ENCODE results near the gene ANKRD42.

Gene ANKRD42

DNA sequence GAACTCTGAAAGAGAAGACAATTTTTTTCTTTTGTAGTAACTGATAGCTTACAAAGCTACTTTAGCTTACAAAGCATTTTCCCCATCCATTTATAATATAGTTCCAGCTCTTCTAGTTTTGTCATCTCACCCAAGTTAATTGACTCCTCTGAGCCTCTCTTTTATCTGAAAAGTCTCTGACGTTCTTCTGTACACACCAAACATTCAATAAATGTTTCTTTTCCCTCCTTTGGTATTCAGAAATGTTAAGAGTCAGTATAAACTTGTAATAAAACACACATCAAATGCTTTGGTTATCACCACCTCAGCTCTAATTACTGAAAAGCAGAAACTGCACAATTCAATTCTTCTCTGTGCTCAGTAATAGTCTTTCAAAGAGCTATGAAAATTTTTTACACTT is 86.7 kb downstream of the ANKRD42 start:
- no peaks in the 10 kb centered on the region for H3K9me3 ChIP-seq (ENCODE audit: insufficient read depth, low read length, severe bottlenecking)
- TF ChIP-seq CTCF (IDR thresholded peaks at IDR 0.05; ENCODE audit: borderline replicate concordance, extremely low read depth, low read length, poor library complexity, severe bottlenecking) (no peak), EZH2 (IDR thresholded peaks at IDR 0.05; ENCODE audit: borderline replicate concordance, low read depth, low read length, severe bottlenecking) (no peak)
- H3K36me3 ChIP-seq (ENCODE audit: insufficient read depth, low read length): peaks cover 26% of the 10 kb centered on the region
- peaks cover 35% of the 10 kb centered on the region for H3K79me2 ChIP-seq (ENCODE audit: insufficient read depth, low read length)
- H3K4me1 ChIP-seq (ENCODE audit: insufficient read depth, low read length): peaks cover 29% of the 10 kb centered on the region
- no peak overlapping the region for H3K9ac ChIP-seq (ENCODE audit: low read depth, low read length)
- no peak overlapping the region for H3K27ac ChIP-seq (ENCODE audit: low read length)
- no peak overlapping the region for H3K4me2 ChIP-seq (ENCODE audit: insufficient read depth, low read length)
- H3K4me3 ChIP-seq (ENCODE audit: low read depth in 1 of 2, low read length in 2 of 2): no peak overlapping the region
- DNase-seq (no peak), ATAC-seq (ENCODE audit: insufficient read depth, low read depth) (no peak)
- H2AFZ ChIP-seq (ENCODE audit: low read depth, low read length): no peak overlapping the region
- no peaks in the 10 kb centered on the region for H4K20me1 ChIP-seq (ENCODE audit: insufficient read depth, low read length)
- no peaks in the 10 kb centered on the region for H3K27me3 ChIP-seq (ENCODE audit: insufficient read depth, low read length, poor library complexity)

DNA sequence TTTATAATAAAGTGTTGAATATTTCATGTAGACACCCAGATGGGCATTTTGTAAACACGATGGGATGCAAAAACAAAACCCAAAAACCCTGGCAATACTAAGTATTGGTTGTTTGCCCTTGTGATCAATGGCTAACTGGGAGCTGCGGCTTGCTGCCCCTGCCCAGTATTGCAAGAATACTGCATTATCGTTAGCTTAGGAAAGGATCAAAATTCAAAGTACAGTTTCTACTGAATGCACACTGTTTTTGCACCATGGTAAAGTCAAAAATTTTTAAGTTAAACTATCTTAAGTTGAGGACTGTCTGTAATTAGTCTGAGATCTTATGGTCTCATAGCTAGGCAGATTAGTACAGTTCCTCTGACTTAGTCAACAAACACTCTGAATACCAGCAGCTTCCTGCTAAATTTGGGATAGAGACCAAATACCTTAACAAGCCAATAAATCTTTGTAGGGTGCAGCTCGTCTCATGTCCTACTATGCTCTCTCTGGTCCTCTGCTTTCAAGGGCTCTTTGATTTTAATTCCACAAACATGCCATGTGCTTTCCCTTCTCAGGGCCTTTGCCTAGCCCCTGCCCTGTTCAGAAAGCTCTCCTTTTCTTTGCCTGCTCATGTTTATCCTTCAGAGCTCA is 88.7 kb downstream of the ANKRD42 start:
- TF ChIP-seq CTCF (IDR thresholded peaks at IDR 0.05; ENCODE audit: borderline replicate concordance, extremely low read depth, low read length, poor library complexity, severe bottlenecking): no peak
- no peak for TF ChIP-seq EZH2 (IDR thresholded peaks at IDR 0.05; ENCODE audit: borderline replicate concordance, low read depth, low read length, severe bottlenecking)
- Histone ChIP-seq H3K79me2 (ENCODE audit: insufficient read depth, low read length) (peaks cover 40% of the 10 kb centered on the region), H3K27me3 (ENCODE audit: insufficient read depth, low read length, poor library complexity) (no peaks in the 10 kb centered on the region), H3K4me2 (ENCODE audit: insufficient read depth, low read length) (no peak overlapping the region), H3K9ac (ENCODE audit: low read depth, low read length) (no peak overlapping the region), H3K36me3 (ENCODE audit: insufficient read depth, low read length) (peaks cover 12% of the 10 kb centered on the region), H2AFZ (ENCODE audit: low read depth, low read length) (no peak overlapping the region), H3K9me3 (ENCODE audit: insufficient read depth, low read length, severe bottlenecking) (no peaks in the 10 kb centered on the region), H3K27ac (ENCODE audit: low read length) (no peak overlapping the region), H3K4me3 (ENCODE audit: low read depth in 1 of 2, low read length in 2 of 2) (no peak overlapping the region), H4K20me1 (ENCODE audit: insufficient read depth, low read length) (no peaks in the 10 kb centered on the region), H3K4me1 (ENCODE audit: insufficient read depth, low read length) (peaks cover 34% of the 10 kb centered on the region)
- ATAC-seq (ENCODE audit: insufficient read depth, low read depth): no peak
- DNase-seq: no peak

DNA sequence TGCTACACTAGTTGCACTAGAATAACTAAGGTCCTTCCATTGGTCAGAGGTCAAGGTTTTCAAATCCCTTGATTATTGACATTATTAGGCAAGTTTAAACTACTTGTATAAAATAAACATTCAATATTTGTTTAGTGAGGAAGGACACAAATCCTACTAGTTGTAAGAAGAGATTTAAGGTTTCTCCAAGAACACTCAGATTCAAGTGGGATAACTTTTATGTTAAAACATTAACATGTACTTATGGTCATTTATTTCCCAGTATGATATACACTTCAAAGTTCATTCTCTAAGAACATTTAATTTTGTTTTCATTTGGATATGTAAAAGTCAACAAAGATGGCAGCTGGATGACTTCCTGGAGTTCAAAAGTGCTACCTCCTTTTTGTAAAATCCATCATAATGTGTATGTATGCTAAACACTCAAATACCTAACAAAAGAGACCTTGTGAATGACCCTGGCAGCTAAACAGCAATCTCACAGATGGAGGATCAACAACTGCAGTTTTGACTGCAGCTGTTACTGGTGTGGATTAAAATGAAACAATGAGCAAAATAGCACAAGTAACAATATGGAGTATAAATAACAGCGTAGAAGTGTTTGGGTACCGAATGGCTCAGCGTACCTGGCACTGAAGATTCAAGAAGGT is 91.1 kb downstream of the ANKRD42 start:
- H2AFZ ChIP-seq (ENCODE audit: low read depth, low read length): peak overlapping the region; percentile 92; the same call in 1 of the 2 replicates
- peak overlapping the region; percentile 94 for H3K9ac ChIP-seq (ENCODE audit: low read depth, low read length)
- no peak for ATAC-seq (ENCODE audit: insufficient read depth, low read depth)
- H3K4me2 ChIP-seq (ENCODE audit: insufficient read depth, low read length): peak overlapping the region; percentile 84
- no peak for DNase-seq
- peak overlapping the region; percentile 71 to 93 for H3K4me3 ChIP-seq (ENCODE audit: low read depth in 1 of 2, low read length in 2 of 2)
- no peaks in the 10 kb centered on the region for H4K20me1 ChIP-seq (ENCODE audit: insufficient read depth, low read length)
- TF ChIP-seq CTCF (IDR thresholded peaks at IDR 0.05; ENCODE audit: borderline replicate concordance, extremely low read depth, low read length, poor library complexity, severe bottlenecking) (no peak), EZH2 (IDR thresholded peaks at IDR 0.05; ENCODE audit: borderline replicate concordance, low read depth, low read length, severe bottlenecking) (no peak)
- peaks cover 3% of the 10 kb centered on the region for H3K36me3 ChIP-seq (ENCODE audit: insufficient read depth, low read length)
- peaks cover 40% of the 10 kb centered on the region for H3K79me2 ChIP-seq (ENCODE audit: insufficient read depth, low read length)
- no peaks in the 10 kb centered on the region for H3K27me3 ChIP-seq (ENCODE audit: insufficient read depth, low read length, poor library complexity)
- no peaks in the 10 kb centered on the region for H3K9me3 ChIP-seq (ENCODE audit: insufficient read depth, low read length, severe bottlenecking)
- peaks cover 34% of the 10 kb centered on the region for H3K4me1 ChIP-seq (ENCODE audit: insufficient read depth, low read length)
- H3K27ac ChIP-seq (ENCODE audit: low read length): peak overlapping the region; percentile 99

Measured in DND-41 (cell line).